Esophagus squamous epithelium (tissue), 4 donors: ENCODE data around the gene SHC4.

Experiments used
- POLR2A ChIP-seq, 4 donors: fragments of 450-650 bp; IDR thresholded peaks; one replicate each; pipeline ENCODE4 v1.6.1; 2017; ENCODE audit warnings: antibody characterized with exemption in 4 of 4, mild to moderate bottlenecking in 4 of 4, moderate library complexity in 3 of 4
- TF ChIP-seq, protein P1 (sequence below), 6 experiments: fragments of 450-650 bp in 4 of 6; fragments of 200-600 bp in 2 of 6; sonication (generic) in 2 of 6; IDR thresholded peaks; one replicate each; pipeline ENCODE4 v1.5.1; 2016 to 2019; ENCODE audit warnings: antibody characterized with exemption in 6 of 6, mild to moderate bottlenecking in 4 of 6, moderate library complexity in 4 of 6

DNA sequence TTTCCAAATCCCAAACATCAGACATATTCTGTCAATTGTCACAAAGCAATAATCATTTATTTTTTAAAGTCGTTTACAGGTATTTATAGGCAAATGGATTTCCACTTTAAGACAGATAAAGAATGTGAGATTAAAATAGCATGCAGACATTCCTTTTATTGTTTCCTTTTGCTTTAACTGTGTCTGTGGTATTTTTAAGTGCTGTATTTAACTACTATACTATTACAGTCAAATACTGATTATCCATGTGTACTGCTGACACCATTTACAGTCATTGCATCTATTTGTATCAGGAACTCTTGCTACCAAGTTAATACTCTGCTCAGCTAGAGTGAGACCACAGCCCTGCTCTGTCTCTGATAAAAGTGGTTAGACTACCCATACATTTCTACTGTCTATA, 140.0 kb downstream of the SHC4 start:
- no peak for TF ChIP-seq POLR2A (IDR thresholded peaks at IDR 0.05)
- TF ChIP-seq, protein P1, sequence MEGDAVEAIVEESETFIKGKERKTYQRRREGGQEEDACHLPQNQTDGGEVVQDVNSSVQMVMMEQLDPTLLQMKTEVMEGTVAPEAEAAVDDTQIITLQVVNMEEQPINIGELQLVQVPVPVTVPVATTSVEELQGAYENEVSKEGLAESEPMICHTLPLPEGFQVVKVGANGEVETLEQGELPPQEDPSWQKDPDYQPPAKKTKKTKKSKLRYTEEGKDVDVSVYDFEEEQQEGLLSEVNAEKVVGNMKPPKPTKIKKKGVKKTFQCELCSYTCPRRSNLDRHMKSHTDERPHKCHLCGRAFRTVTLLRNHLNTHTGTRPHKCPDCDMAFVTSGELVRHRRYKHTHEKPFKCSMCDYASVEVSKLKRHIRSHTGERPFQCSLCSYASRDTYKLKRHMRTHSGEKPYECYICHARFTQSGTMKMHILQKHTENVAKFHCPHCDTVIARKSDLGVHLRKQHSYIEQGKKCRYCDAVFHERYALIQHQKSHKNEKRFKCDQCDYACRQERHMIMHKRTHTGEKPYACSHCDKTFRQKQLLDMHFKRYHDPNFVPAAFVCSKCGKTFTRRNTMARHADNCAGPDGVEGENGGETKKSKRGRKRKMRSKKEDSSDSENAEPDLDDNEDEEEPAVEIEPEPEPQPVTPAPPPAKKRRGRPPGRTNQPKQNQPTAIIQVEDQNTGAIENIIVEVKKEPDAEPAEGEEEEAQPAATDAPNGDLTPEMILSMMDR (IDR thresholded peaks at IDR 0.05): no peak
